Measurements from ENCODE around the gene SIAH2. TPM values are rescaled to one million over a fixed set of nuclear protein-coding genes. Genes with fewer than 3 reads are reported as not detected.

The SIAH2 gene
- total and polyA plus RNA-seq, 2 experiments from 2014 or later, result 6.3 to 28.8 TPM

- peaks cover 32% of the 10 kb centered on the region for H3K4me1 Mint-ChIP-seq
- ATAC-seq (no peak), DNase-seq (ENCODE audit: low spot score) (no peak)
- no peak overlapping the region for H3K27ac Mint-ChIP-seq
- H3K27ac ChIP-seq (ENCODE audit: low read depth), result no peak overlapping the region
- H3F3A ChIP-seq (replicated peaks; ENCODE audit: low read depth), result no peaks in the 10 kb centered on the region
- no peaks in the 10 kb centered on the region for H3K27me3 Mint-ChIP-seq (ENCODE audit: insufficient read depth, low read depth, poor library complexity)
- H3K4me1 ChIP-seq (ENCODE audit: insufficient read depth), result peaks cover 19% of the 10 kb centered on the region; the same call in 1 of the 2 replicates
- no peaks in the 10 kb centered on the region for H3K36me3 Mint-ChIP-seq (ENCODE audit: low read depth)
- H3K36me3 ChIP-seq (ENCODE audit: insufficient read depth), result no peaks in the 10 kb centered on the region
- H3K9me2 ChIP-seq (ENCODE audit: insufficient read depth), result no peaks in the 10 kb centered on the region
- H3K9me3 Mint-ChIP-seq, result no peaks in the 10 kb centered on the region
- peak overlapping the region; percentile 7; the same call in 1 of the 2 replicates for H2AFZ ChIP-seq
- no peaks in the 10 kb centered on the region for H3K27me3 ChIP-seq (ENCODE audit: insufficient read depth)
- no peaks in the 10 kb centered on the region for H4K20me1 ChIP-seq (replicated peaks; ENCODE audit: insufficient read depth)
- TF ChIP-seq ZNF114 (CRISPR knock-in tag; IDR thresholded peaks at IDR 0.05) (no peak), ZNF462 (CRISPR knock-in tag; IDR thresholded peaks at IDR 0.05) (no peak), NANOG (IDR thresholded peaks at IDR 0.05; ENCODE audit: borderline replicate concordance) (no peak)
- H3K79me2 ChIP-seq (replicated peaks; ENCODE audit: insufficient read depth), result no peaks in the 10 kb centered on the region
- no peak overlapping the region for H3K4me3 ChIP-seq
- no peak overlapping the region for H3K4me3 Mint-ChIP-seq
- no peak overlapping the region for H3K4me2 ChIP-seq
Observed at GRCh38 chr3:150733936-150734794, 28.8 kb downstream of the SIAH2 start.

- H3K9me3 Mint-ChIP-seq, result no peaks in the 10 kb centered on the region
- H3K4me3 ChIP-seq, result no peak overlapping the region
- DNase-seq (ENCODE audit: low spot score), result peak; percentile 21
- H3K27ac Mint-ChIP-seq, result no peak overlapping the region
- peaks cover 29% of the 10 kb centered on the region for H3K4me1 Mint-ChIP-seq
- no peaks in the 10 kb centered on the region for H3F3A ChIP-seq (replicated peaks; ENCODE audit: low read depth)
- H3K27me3 Mint-ChIP-seq (ENCODE audit: insufficient read depth, low read depth, poor library complexity), result no peaks in the 10 kb centered on the region
- H3K4me1 ChIP-seq (ENCODE audit: insufficient read depth), result peaks cover 19% of the 10 kb centered on the region; the same call in 1 of the 2 replicates
- H3K27me3 ChIP-seq (ENCODE audit: insufficient read depth), result no peaks in the 10 kb centered on the region
- no peak overlapping the region for H3K27ac ChIP-seq (ENCODE audit: low read depth)
- H3K36me3 Mint-ChIP-seq (ENCODE audit: low read depth), result no peaks in the 10 kb centered on the region
- H3K36me3 ChIP-seq (ENCODE audit: insufficient read depth), result no peaks in the 10 kb centered on the region
- H3K79me2 ChIP-seq (replicated peaks; ENCODE audit: insufficient read depth), result no peaks in the 10 kb centered on the region
- H3K9me2 ChIP-seq (ENCODE audit: insufficient read depth), result no peaks in the 10 kb centered on the region
- ATAC-seq, result peak; percentile 54
- H3K4me3 Mint-ChIP-seq, result no peak overlapping the region; the same call in 2 of the 3 replicates
- peak overlapping the region; percentile 7; the same call in 1 of the 2 replicates for H2AFZ ChIP-seq
- H4K20me1 ChIP-seq (replicated peaks; ENCODE audit: insufficient read depth), result no peaks in the 10 kb centered on the region
- no peak overlapping the region for H3K4me2 ChIP-seq
- TF ChIP-seq CTCF (conservative IDR thresholded peaks at IDR 0.05; ENCODE audit: low read depth in 2 of 2) (no peak), ETS1 (IDR thresholded peaks at IDR 0.05) (no peak), JUNB (IDR thresholded peaks at IDR 0.05; ENCODE audit: unreplicated experiment) (no peak), EZH2phosphoT487 (IDR thresholded peaks at IDR 0.05; ENCODE audit: unreplicated experiment) (no peak), ZNF331 (CRISPR knock-in tag; IDR thresholded peaks at IDR 0.05; ENCODE audit: low read depth) (no peak)
Observed at GRCh38 chr3:150733373-150733935, 29.5 kb downstream of the SIAH2 start.
